Activated CD4-positive, alpha-beta T cell treated with anti-CD3 and anti-CD28 coated beads, Interleukin-2, amount 50 U/mL, for 24 hours (primary cell): ENCODE data around the gene PRKAR1B.
A peak's percentile ranks its signal among the peaks of the same experiment; 100 is the strongest.

Experiments used
- DNase-seq, 2 donors: peaks; one replicate each; pipeline ENCODE4 v3.0.0-alpha.2; 2020; ENCODE audit warnings: low read depth in 1 of 2, low spot score in 1 of 2

The PRKAR1B gene

DNA sequence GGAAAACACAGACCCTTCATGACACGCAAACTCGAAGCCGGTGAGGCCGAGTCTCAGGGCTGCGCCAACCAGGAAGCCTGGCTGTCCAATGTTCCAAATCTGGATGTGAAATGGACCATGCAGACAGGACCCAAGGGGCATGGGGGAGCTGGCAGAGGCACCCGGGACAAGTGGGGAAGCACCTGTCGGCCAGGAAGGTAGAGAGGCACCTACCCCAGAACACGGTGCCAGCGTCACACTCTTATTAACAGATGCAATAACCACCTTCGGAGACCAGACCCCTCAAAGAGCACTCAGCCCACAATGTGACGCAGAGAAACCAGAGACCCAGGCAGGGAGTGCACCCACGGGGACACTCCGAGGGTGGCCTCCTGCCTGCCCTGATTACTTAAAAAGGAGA is 119.1 kb downstream of the PRKAR1B start:
- DNase-seq = no peak

DNA sequence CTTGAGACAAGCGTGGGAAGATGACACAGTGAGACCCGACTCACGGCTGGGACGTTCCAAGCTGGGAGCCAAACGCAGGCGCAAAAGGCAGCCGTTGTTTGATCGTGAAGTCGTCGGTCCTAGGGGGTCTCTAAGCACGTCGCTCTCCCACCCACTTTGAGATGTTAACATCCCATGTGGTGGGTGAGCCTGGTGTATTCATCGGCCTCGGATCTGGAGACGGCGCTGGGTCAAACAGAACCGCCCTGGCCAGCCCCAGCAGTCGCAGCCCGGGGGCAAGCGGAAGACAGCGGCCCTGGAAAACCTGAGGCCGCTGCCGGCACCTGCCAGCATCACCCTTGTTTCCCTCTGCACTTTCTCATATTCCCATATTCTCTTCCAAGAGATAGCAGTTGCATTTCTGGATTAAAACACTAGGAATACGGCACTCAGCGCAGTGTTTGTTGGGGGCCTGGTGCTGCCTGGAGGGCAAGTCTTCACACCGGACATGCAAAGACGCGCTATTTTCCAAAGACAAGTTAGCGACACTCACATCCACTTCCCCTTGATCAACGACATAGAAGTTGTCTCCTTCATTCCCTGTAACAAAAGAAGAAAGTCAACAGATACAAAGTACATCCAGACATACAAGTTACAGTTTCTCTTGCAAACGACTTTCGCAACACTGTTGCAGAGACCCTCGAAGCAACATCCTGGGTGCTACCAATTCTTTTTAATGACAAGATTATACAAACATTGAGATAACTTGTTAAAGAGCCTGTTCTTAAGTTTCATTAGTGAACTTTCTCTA is 121.2 kb downstream of the PRKAR1B start:
- DNase-seq = no peak

DNA sequence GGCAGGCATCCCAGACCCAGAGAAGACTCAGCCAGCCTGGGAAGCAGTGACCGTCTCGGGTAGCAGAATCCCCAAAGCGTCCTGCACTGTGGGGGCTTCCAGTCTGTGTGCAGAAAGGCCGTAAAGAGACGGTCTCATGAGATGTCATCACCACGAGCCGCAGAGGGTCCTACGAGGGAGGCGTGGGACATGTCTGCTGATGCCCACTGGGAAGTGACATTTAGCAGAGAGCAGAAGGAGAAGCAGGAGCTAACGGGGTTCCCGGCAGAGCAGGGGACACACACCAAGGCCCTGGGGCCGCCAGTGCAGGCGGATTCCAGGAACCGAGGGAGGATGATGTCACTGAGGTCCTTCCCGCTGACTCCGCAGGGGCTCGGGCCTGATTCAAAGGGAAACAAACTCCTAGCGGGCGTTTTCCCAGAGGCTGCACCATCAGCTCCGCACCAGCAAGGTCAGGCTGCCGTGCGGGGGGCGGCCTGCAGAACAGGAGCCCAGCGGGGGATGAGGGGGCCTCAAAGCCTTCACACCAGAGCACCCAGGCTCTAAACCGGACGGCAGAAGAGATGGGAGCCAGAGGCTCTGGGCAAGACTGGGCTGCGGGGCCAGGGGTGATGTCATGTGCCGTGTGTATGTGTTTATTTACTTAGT is 122.1 kb downstream of the PRKAR1B start:
- peak in 1 of 2 donors; percentile 39 for DNase-seq

DNA sequence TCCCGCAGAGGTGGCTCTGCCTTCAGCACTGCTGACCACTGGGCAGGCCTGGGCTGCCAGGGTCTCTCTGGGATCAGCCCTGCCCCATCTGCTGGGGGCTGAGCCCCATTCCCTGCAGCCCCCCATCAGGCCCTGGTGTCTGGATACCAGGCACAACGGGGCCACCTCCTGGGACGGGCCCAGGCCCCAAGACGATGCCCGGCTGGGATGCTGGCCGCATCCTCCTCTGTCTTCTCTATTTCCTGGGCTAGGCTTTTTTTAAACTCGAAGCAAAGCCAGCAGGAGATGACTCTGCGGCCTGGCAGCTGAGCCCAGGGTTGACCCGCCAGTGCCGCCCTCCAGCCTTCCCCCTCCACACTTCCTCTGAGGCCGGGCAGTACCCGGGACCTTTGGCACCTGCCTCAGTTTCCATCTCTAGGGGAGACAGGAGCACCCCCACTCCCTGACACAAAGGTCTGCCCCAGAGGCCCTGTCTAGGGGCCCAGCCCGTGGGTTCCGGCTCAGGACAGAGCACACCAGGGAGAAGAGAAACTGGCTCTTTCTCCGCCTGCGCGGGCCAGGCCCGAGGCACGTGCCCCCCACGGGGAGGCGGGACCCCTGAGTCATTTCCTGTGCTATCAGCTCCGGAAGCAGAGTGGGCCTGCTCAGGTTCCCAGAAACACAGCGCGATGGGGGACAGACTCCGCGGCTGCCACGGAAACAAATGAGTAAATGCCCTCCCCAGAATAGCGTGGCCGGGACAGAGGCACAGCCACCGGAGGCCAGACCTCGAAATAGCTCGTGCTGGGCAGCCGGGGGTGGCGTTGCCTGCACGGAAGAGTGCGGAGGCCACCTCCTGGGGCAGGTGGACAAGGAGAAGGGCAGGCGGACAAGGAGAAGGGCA is 122.8 kb downstream of the PRKAR1B start:
- DNase-seq = peak; percentile 90 to 93

DNA sequence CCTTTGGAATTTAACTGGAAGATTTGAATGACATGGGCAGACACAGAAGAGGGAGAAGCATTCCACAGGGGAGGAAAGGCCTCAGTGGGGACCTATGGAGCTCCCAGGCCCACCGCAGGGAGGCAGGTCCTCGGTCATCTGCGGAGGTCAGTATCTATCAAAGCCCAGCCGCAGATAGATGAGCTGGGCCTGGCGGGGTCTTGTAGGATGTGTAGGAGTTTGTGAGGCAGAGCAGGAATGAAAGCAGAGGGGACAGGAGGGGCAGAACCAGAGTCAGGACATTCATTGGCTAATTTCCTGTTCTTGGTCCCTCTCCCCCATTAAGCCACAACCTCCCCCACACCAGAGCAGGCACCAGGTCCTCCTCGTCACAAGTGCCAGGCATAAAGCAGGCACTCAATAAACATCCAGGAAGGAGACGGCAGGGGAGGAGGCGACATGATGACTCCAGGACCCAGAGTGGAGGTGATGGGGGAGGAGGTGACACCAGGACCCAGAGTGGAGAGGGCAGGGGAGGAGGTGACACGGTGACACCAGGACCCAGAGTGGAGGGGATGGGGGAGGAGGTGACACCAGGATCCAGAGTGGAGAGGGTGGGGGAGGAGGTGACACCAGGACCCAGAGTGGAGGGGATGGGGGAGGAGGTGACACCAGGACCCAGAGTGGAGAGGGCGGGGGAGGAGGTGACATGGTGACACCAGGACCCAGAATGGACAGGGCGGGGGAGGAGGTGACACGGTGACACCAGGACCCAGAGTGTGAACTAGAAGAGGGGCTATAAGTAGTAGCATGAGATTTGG is 123.7 kb downstream of the PRKAR1B start:
- DNase-seq = peak in 1 of 2 donors; percentile 35

DNA sequence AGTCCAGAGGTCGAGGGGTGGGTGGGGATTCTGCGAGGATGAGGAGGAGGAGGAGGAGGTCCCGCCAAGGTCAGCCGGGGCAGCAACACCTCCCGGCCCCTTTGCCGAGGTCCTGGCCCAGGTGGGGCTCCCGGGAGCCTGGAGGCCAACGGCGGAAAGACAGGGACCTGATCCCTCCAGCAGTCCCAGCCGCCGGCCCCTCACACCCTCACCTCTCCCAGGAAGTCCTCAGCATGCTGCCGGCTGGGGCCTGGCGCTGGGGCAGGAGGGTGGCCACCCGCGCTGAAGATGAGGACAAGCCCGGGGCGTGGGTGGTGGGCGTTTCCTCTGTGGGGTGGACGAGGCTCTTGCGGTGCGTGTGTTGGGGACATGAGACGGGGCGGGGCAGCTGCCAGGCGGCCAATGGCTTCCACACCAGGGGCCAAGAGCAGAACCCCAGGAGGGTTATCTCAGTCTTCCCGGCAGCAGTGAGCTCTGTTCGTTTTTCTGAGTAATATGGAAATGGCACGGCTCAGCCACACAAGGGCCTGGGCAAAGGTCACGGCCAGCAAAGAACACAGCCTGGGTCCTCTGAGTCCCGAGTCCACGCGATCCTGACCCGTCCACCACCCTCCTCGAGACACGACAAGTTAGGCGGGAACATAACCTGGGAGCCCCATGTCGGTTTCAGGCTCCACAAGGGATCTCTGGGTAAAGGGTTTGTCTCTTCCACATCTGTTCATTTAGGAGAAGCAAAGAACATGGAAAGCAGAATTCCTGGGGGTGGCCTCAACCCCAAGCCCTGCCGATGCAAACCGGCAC is 124.5 kb downstream of the PRKAR1B start:
- peak; percentile 32 to 52 for DNase-seq

DNA sequence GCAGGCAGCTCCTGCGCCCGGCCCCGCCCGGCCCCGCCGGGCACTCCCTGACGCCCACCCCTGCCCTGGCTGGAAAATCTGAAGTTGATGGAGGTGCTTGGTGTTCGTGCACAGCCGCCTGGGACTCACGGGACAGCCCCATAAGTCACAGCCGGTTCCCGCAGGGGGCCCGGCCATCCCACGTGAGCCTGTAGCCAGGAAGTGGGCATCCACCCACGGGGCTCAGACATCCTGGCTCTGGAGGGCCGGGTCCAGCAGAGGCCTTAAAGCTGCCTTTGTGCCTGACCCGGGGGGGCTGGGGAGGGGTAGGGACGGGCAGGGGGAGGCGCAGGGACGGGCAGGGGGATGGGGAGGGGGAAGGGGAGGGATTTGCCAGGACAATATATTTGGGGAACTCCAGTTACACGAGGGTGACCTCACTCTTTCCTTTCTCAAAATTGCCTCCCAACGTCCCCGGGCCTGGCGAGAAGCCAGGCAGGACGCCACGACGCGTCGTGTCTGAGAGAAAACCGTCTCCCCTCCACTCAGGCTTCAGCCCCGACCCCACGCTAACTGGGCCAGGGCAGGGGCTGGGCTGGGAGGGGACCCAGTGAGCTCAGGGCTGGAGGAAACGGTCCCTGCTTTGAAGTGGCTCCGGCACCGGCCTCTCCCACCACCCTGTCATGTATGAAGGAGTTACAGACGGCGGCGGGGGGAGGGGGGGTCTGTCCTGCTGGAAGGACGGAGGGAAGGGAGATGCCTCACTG is 125.3 kb downstream of the PRKAR1B start:
- DNase-seq = peak; percentile 81 to 91

DNA sequence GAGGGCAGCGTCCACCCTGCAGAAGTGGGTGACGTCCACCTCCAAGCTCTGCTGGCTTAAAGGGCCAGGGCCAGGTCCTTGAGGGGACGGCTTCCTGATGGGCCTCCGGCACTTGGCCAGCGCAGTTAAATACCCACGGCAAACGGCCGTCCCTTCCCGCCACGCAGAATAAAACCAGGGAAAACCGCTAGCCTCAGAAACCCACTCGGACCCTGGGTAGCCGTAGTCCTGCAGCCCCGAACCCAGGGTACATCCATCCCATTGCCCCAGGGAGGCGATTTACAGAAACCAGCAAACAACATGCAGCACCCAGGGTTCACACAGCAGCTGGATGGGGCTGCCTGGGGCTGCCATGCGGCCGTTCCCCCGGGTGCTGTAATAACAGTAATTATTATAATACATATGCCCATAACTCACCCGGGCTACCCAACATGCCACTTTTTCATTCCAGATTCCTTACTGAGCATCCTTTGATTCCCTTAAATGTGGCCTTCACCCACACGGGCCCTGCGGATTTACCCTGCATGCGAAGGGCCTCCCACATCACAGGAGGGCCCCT is 126.0 kb downstream of the PRKAR1B start:
- no peak for DNase-seq

DNA sequence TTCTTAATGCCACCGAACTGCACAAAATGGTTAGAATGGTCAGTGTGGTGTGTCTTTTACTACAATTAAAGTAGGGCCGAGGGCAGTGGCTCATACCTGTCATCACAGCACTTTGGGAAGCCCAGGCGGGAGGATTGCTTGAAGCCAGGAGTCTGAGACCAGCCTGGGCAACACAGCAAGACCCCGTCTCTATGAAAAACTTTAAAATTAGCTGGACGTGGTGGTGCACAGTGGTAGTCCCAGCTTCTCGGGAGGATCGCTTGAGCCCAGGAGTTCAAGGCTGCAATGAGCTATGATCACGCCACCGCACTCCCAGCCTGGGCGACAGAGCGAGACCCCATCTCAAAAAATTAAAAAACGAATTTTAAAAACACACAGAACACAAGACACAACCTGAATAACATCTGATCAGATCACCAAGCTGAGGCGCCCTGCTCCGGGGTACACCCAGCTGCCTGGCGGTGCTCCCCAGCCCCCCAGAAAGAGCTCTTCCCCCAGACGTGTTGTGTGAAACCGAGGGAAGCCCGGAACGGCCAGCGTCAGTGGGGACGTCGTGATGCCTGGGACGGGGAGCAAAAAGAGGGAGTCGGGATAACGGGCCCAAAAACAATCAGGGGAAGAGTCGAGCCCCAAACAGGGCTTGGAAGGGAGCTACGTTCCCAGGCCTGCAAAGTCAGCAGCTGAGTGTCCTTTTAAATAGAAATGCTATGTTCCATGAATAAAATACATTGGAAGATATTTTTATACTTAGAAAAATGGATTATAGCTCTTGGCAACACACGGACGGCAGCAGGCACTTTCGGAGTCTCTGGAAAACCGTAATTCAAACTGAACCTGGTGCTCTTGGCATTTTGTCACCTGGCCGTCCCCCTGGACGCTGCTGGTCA is 126.7 kb downstream of the PRKAR1B start:
- no peak for DNase-seq

DNA sequence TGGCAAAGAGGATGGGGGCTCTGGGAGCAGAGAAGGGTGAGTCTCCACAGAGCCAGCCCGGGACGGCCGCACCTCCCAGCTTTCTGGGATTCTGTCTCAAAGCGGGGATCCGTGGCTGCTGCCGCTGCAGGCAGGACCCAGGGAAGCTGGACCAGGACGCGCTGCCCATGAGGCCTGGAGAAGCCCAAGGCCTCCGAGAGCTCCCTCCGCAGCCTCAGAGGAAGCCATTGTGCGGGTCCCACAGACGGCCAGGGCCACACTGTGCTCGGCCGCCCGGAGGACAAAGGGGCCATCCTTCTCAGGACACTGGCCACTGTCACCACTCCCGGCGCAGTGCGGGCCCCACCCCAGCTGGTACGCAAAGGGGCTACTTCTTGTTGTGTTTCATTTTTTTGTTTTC is 128.2 kb downstream of the PRKAR1B start:
- no peak for DNase-seq

DNA sequence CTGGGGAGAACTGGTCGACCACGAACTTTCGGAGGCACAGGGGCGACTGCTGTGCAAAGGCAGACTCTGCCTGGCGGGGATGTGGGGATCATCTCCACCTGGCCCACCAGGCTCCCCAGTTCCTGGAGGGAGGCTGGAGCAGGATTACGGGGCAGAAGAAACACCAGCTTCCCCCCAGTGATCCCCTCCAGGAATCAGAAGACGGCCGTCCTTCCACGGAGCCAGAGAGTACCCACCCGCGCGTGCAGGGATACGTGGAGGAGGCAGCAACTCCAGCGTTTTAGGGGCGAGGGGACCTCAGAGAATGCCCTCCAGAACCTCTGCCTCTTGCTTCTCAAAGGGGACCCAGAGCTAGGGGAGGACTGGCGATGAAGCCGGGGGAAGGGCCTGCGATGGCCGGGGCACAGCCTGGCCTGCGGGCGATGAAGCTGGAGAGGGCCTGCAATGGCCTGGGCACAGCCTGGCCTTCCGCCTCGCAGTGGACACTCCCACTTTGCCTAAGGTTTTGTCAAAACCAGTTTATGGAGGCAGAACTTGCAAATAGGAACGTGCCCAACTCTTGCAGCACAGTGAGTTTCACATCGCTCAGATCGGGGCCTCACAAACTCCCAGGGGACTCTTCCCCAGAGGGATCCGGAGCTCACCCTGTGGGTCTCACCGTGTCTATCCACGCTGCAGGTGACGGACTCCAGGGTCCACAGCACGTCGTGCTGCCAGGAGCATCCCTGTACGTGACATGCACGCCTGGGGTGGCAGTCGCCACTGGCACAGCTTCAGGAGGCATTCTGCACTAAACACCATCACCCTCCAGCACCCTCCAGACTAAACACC is 129.5 kb downstream of the PRKAR1B start:
- DNase-seq = no peak

DNA sequence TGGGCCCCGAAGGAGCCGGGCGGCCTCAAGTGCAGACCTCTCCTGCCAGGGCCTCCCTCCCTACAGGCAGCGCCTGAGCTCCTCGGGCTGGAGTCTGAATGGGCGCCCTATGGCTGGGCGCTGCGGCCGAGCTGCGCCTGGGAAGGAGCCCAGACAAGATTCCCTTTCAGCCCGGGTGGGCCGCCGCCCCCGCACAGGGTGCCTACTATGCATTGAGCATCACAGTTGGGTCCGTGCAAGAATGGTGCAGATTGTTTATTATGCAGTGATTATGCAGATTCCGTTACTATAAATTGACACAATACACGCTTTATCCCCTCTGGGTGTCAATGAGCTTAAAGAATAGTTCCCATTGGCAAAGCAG is 130.3 kb downstream of the PRKAR1B start:
- DNase-seq = no peak

DNA sequence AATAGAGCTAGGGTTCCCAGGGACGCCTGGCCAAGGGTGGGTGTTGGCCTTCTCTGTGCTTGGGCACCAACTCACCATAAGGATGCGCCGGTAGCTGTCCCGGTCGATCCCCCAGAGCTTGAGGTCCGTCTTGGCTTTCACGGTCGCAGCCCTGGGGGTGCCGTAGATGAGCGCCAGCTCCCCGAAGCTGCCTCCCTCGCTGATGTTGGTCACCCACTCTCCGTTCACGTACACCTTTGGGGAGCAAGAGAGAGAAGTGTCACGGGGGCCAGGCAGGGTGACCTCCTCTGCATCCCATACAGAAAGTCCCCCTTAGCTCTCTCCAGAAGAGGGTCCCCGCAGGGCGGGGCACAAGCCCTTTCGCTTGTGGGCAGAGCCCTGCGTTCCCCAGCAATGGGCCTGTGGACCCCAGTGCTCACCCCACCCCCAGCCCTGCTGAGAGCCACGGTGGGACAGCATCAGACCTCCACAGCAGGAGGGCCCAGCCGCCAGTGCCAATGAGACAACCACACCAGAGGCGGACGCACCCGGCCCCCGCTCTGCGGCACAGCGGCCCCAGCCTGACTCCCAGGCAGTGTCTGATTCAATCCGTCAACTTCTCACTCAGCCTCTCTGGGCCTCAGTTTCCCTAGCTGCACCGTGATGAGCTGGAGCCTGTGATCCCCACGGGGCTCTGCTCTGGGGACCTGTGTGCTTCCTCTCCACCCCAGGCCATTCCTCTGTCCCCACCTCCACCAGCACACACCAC is 130.8 kb downstream of the PRKAR1B start:
- DNase-seq = no peak

DNA sequence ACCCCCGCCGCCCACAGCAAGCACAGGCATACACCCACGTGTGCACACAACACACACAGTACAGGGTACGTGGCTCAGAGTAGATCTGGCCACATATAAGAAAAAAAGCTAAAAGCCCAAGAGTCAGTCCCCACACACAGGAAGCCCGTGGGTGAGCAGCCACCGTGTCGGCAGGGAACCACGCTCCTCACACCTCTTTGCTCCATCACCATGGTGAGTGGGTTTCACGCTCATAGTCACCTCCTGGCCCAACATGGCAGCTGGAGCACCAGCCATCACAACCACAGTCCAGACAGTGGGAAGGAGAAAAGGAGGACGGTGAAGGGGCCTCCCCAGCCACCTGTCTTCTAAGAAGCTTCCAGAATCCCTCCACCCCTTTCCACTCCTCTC is 131.5 kb downstream of the PRKAR1B start:
- no peak for DNase-seq

DNA sequence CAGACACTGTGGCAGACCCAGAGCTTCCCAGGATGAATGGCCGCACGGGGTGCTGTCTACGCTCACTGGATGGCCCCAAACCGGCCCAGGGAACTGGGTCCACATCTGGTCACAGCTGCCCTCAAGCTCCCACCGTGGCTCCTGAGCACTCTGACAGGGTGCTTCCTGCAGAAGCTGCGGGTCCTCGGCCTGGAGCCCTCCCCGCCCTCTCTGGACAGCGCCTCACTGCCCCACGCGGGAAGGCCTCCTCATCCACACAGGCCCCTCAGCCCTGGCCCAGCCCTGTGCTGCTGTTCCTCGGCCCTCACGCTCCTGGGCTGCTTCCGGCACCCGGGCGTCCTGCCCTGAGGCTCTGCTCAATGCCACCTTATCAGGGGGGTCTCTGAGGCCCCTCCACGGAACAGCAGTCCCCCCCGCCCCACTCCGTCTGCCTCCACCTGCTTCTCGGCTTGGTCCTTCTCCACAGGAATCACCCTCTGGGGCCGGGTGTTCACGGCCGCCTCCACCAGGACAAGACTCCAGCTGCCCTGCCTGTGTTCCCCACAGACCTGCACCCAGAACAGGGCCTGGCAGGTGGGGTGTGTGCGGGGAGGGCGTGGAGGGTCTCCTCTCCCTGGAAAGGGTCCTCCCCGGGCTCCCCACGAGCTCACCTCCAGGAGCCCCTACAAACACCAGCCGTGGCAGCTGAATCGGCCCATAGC is 132.0 kb downstream of the PRKAR1B start:
- no peak for DNase-seq
